LoVo (cell line): ENCODE data around the gene RXRA.
"Not testable (repeated sequence)": the region's sequence is repeated elsewhere in the genome, so short reads cannot be mapped to it uniquely, and the experiment has no call there.

Experiments
- DNase-seq: peaks from one replicate; pipeline ENCODE4 v3.0.0-alpha.2; 2016; ENCODE audit warnings: low spot score

Gene RXRA

GRCh38 chr9:134308639-134309220 lies 17.5 kb upstream of the RXRA start:
- not testable (repeated sequence) for DNase-seq

DNA sequence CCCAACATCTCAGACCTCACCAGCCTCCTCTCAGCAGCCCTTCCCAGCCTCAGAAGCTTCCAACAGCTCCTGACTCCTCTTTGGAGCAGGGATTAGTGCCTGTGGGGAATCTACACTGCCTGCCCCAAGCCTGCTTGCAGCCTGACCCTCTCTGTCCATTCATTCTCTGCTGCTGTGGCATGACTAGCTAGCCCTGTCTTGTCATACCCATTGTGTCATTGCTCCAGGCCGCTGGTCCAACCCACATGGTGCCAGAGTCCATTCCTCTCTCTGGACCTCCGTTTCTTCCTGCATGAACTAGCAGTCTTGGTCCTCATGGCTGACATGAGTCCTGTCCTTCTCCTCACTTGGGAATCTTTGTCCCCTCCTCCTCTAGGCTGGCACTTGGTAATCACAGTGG lies 12.8 kb upstream of the RXRA start:
- DNase-seq: no peak

DNA sequence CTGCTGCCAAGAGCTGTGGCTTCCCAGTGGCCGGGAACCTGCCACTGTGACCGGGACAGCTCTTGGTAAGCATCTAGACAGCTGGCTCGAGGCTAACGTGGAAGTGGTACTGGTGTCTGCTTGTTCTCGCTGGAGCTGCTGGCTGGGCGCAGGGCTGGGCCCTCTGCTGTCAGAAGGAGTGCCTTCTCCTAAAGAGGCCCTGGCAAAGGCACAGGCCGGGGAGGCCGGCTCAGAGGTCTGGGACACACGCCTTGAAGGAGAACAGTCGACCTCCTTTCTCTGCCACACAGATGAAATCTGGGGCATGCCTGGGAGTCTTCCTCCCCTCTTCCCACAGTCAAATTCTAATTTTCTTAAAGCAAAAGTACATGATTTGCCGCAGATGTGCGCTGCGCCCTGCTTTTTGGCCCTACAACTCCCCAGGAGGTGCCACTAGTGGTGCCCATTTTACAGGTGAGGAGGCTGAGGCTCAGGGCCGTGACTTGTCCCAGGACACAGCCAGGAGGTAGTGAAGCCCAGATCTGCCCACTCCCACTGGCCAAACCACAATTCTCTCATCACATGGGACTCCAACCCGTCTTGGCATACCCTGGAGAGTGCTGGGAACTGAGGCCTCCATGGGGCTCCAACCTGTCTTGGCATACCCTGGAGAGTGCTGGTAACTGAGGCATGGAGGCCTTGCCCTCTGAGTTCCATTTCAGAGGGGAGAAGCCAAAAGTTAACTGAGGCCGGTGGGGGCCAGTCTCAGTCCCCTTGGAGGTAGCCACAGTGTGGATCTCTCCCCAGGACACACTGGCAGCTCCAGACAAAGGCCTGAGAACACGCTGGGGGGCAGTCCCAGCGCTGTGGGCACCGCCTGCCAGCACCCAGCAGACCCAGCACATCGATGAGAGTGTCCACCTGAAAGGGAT lies 12.0 kb upstream of the RXRA start:
- DNase-seq: no peak

GRCh38 chr9:134314950-134315715 lies 11.1 kb upstream of the RXRA start:
- DNase-seq: no peak

GRCh38 chr9:134315716-134316448 lies 10.4 kb upstream of the RXRA start:
- no peak for DNase-seq

GRCh38 chr9:134316449-134317160 lies 9.7 kb upstream of the RXRA start:
- no peak for DNase-seq

DNA sequence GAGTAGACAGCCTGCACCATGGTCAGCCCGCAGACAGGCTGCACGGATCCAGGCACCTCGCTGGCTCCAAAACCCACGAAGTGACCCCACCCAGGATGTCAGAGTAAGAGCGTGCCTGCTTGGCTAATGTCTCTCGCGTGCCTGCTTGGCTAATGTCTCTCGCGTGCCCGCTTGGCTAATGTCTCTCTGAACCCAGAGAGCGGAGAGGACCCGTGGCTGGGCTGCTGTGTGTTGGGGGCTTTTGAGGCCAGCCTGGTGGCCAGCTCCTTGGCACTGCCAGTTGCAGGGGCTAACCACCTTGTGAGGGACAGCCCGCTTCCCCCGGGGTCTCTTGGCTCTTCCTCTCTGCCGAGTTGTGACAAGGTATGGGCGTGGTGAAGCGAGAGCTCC lies 8.9 kb upstream of the RXRA start:
- no peak for DNase-seq

DNA sequence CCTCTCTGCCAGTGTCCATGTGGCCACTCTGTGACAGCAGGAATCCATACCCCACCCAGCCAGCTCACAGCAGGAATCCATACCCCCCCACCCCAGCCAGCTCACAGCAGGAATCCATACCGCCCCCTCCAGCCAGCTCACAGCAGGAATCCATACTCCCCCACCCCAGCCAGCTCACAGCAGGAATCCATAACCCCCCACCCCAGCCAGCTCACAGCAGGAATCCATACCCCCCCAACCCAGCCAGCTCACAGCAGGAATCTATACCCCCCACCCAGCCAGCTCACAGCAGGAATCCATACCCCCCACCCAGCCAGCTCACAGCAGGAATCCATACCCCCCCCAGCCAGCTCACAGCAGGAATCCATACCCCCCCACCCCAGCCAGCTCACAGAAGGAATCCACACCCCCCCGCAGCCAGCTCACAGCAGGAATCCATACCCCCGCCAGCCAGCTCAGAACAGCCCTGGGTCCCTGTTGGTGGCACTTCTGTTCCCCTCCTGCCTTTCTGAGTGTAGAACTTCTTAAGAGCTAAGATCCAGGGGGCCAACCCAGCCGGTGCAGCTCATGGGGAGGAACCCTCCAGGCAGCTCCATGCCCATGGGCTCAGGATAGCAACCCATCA lies 8.4 kb upstream of the RXRA start:
- DNase-seq: no peak

DNA sequence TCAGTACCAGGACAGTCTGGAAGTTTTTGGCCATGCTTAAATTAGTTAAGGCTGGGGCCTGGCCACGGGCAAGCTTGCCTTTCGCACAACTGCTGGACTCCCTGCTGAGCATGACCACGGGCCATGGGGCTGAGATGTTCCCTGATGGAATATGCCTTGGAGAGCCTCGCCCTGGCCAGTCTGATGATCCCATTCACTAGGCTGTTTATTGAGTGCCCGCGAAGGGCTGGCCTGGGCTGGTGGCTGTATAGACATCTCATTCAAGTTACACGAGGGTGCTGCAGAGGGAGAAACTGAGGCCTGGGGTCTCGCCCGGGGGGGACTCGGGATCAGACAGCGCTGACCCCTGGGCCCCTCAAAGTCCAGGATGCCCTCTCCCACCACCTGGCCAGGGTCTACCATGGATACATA lies 7.8 kb upstream of the RXRA start:
- no peak for DNase-seq

- DNase-seq: no peak
Observed at GRCh38 chr9:134318941-134319305, 7.3 kb upstream of the RXRA start.

- DNase-seq: no peak
Observed at GRCh38 chr9:134319306-134320125, 6.7 kb upstream of the RXRA start.

DNA sequence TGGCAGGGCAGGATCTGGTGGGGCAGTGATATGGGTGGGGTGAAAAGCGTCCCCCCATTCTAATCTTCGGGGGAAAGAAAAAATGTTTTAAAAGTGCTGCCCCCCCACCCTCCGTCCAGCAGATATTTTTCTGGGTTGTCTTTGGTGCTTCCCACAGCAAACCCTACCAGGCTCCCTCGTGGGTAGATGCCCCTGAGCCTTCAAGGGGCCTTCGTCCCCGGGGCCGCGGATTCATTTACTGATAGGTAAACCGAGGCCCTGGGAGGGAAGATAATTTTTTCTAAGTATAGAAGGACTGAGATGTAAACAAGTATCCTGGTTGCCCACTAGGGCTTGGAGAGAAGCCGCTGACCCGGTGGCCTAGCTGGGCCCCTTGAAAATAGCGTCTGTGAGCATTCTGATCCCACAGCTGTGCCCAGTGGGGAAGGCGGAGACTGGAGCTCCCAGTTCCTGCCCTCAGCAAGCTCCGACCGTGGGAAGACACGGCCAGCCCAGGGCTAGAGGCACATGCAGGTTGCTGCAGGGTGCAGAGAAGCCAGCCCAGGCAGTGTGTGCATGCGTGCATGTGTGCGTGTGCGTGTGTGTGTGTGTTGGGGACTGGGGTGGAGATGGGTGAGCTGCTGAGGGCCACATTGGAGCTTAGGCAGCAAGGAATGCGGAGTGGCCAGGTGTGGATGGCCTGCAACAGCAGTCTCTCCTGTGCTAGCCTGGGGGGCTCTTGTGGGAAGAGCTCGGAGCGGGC lies 6.0 kb upstream of the RXRA start:
- no peak for DNase-seq

DNA sequence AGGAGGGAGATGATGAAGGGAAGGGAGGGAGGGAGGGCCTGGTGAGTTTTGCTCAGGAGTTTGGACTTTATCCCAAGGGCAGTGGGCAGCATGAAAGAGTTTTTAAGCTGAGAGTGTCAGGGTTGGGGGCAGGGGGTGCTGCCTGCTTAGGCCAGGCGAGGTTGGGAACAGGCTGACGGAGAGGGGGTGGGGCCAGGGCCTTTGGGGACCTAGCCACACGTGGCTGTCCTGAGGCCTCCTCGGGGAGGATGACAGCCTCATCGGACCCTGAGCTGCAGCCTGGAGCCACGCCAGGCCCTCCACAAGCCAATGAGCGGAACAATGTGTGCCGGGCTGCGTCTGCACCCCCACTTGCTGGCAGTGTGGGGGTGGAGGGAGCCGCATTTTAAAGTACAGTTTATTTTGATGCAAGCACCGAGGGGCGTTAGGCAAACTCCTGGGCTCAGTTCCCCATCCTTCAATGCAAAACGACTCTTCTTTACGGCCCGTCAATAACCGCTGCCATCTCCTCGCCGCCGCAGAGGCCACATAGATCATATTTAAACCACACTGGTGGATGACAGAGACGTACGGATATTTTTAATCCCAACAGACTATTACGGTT lies 5.3 kb upstream of the RXRA start:
- no peak for DNase-seq

- DNase-seq: no peak
Observed at GRCh38 chr9:134321531-134321930, 4.7 kb upstream of the RXRA start.

DNA sequence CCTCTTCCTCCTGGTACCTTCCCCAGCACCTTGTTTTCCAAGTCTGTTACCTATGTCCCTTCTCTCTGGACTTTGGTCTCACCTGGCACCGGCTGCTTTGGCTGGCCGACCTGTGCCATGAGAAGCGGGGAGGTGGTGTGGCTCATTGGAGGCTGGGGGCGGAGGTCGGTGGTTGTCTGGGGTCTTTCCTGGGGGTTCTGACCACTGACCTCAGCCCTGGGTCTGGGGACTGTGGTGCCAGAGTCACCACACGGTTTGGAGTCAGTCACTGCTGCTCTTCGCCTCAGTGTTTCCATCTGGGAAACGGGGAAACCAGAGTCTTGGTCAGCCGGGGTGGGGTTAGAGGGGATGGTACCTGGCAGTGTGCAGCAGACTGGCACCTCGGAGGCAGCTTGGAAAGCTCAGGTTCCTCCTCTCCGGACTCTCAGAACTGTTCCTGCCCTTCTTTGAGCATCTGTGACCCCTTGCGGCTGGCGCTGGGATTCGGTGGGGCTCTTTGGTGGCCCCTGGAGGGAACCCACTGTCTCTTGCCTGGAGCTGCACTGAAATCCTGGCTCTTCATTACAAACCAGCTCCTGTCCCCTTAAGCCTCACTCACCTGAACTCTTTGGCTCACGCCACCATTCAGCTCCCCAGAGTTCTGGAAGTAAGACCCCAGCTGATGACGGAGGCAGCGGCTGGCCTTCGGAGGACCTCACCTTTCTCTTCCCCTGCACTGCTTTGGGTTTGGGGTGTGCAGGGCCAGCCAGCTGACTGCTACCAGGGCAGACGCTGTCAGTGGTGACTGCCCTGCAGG lies 4.1 kb upstream of the RXRA start:
- DNase-seq: no peak

- DNase-seq: no peak
Observed at GRCh38 chr9:134322781-134323241, 3.4 kb upstream of the RXRA start.

DNA sequence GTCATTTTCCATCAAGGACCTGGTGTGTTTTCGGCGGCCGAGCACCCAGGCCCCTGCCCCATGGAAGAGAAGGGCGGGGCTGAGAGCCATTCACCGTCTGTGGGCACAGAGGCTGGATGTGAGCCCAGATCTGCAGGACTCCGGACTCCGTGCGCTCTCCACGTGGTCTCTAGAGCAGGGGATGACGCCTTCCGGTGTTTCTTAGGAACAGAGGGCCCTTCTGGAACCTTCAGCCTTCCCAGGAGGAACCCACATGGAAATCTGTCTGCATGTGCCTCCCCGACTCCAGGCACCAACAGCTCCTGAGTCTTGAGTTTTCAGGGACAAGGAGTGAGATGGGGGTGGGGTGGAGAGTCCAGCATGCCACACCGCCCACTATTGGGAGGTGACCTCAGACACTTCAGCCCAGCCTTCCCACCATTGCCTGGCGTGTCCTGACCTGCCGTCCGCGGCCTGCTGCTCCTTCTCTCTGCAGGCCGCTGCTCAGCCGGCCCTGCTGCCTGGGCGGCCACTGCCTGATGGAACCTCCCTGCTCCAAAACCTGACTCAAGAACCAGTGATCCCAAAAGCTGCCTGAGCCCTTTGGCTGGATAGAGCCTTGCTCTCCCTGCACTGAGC lies 2.4 kb upstream of the RXRA start:
- DNase-seq: no peak
